Liver (tissue), 9 donors: ENCODE measurements around the gene TRABD. TPM values are rescaled to one million over a fixed set of nuclear protein-coding genes. Genes with fewer than 3 reads are reported as not detected.

ENCODE experiments used
- DNase-seq: peaks from one replicate; pipeline ENCODE4 v3.0.0-alpha.2; 2017; ENCODE audit warnings: low spot score
- H3K27ac ChIP-seq, 2 donors: one replicate each; pipeline ENCODE4 v1.7.0; 2013; ENCODE audit warnings: inconsistent platforms in 2 of 2, low read length in 2 of 2, control low read depth in 1 of 2, low read depth in 1 of 2, mild to moderate bottlenecking in 1 of 2
- H3K27me3 ChIP-seq, 4 donors: one replicate each; pipeline versions ENCODE4 v1.6.1 to v1.7.0; 2013; ENCODE audit warnings: low read length in 3 of 4, inconsistent platforms in 1 of 4, mild to moderate bottlenecking in 1 of 4, moderate library complexity in 1 of 4; ENCODE audit not compliant: control insufficient read depth in 4 of 4, insufficient read depth in 4 of 4
- H3K36me3 ChIP-seq, 4 donors: one replicate each; pipeline versions ENCODE4 v1.6.1 to v1.7.0; 2013; ENCODE audit warnings: low read length in 3 of 4, mild to moderate bottlenecking in 3 of 4, low read depth in 1 of 4, moderate library complexity in 1 of 4; ENCODE audit not compliant: control insufficient read depth in 4 of 4, insufficient read depth in 3 of 4
- H3K4me1 ChIP-seq, 4 donors: one replicate each; pipeline versions ENCODE4 v1.6.1 to v1.7.0; 2013; ENCODE audit warnings: low read length in 3 of 4, mild to moderate bottlenecking in 3 of 4, moderate library complexity in 1 of 4; ENCODE audit not compliant: control insufficient read depth in 4 of 4, insufficient read depth in 4 of 4
- H3K4me3 ChIP-seq, 3 donors: one replicate each; pipeline versions ENCODE4 v1.6.1 to v1.7.0; 2013; ENCODE audit warnings: low read length in 3 of 3, control low read depth in 1 of 3, low read depth in 1 of 3, mild to moderate bottlenecking in 1 of 3
- H3K9ac ChIP-seq, 2 donors: one replicate each; pipeline ENCODE4 v1.7.0; 2013; ENCODE audit warnings: low read length in 2 of 2, mild to moderate bottlenecking in 2 of 2, moderate library complexity in 2 of 2, control low read depth in 1 of 2, low read depth in 1 of 2
- H3K9me3 ChIP-seq, 4 donors: one replicate each; pipeline versions ENCODE4 v1.6.1 to v1.7.0; 2013; ENCODE audit warnings: low read length in 3 of 4; ENCODE audit not compliant: control insufficient read depth in 4 of 4
- ATF3 ChIP-seq: IDR thresholded peaks from 2 replicates; pipeline ENCODE4 v1.6.1; 2016; ENCODE audit warnings: antibody characterized with exemption
- FOXA1 ChIP-seq: IDR thresholded peaks from 2 replicates; pipeline ENCODE4 v1.6.1; 2016; ENCODE audit warnings: antibody characterized with exemption
- FOXA2 ChIP-seq: IDR thresholded peaks from 2 replicates; pipeline ENCODE4 v1.6.1; 2016; ENCODE audit warnings: antibody characterized with exemption
- GABPA ChIP-seq, 2 donors: IDR thresholded peaks in 1 of 2; conservative IDR thresholded peaks in 1 of 2; 2 replicates each; pipeline ENCODE4 v1.6.1; 2016; ENCODE audit warnings: antibody characterized with exemption in 2 of 2, mild to moderate bottlenecking in 1 of 2, moderate library complexity in 1 of 2
- HNF4G ChIP-seq: IDR thresholded peaks from 2 replicates; pipeline ENCODE4 v1.6.1; 2016; ENCODE audit warnings: antibody characterized with exemption
- MAX ChIP-seq: IDR thresholded peaks from 2 replicates; pipeline ENCODE4 v1.6.1; 2016; ENCODE audit warnings: antibody characterized with exemption
- REST ChIP-seq: IDR thresholded peaks from 2 replicates; pipeline ENCODE4 v1.6.1; 2016; ENCODE audit warnings: antibody characterized with exemption, mild to moderate bottlenecking
- SP1 ChIP-seq: IDR thresholded peaks from 2 replicates; pipeline ENCODE4 v1.6.1; 2018; ENCODE audit warnings: antibody characterized with exemption, mild to moderate bottlenecking
- TAF1 ChIP-seq: conservative IDR thresholded peaks from 2 replicates; pipeline ENCODE4 v1.6.1; 2016; ENCODE audit warnings: antibody characterized with exemption, mild to moderate bottlenecking
- WGBS: extraction: QIAGEN DNeasy Blood & Tissue Kit; methylation state at CpG from one replicate; pipeline ENCODE4 v1.1.7; 2013; 5-methylcytosine and 5-hydroxymethylcytosine counted together
- polyA plus RNA-seq, 2 donors: library from polyadenylated mRNA; stranded (reverse) in 1 of 2; unstranded in 1 of 2; fragments of 200-250 nt in 1 of 2; fragments of >200 nt in 1 of 2; fragmentation: Nextera tagmentation in 1 of 2; extraction: Ambion mirVana in 1 of 2; gene quantifications; one replicate each; pipeline versions ENCODE4 v1.2.1 to v1.2.3, GENCODE V29; 2013 to 2015
- total RNA-seq, 2 donors: library from RNA; depleted of rRNA; stranded (reverse); fragments of >200 nt; gene quantifications; one replicate each; pipeline ENCODE4 v1.2.3, GENCODE V29; 2014
- donor health status: healthy.
- donor health status: healthy.
- donor health status: healthy.
- donor health status: healthy.
- donor health status: healthy.

TRABD gene
- total and polyA plus RNA-seq, 4 donors: 10.5 to 29.7 (median 16.4) TPM

GRCh38 chr22:50197000-50197800 lies 11.5 kb downstream of the TRABD start (continued):
- TF ChIP-seq FOXA1 (no peak), FOXA2 (no peak), HNF4G (no peak), GABPA (IDR thresholded peaks at IDR 0.05 in 1 of 2, conservative IDR thresholded peaks at IDR 0.05 in 1 of 2) (no peak)

GRCh38 chr22:50197856-50198623 lies 12.3 kb downstream of the TRABD start:
- H3K9me3 ChIP-seq: no peaks in the 10 kb centered on the region
- H3K36me3 ChIP-seq: peaks cover 0 to 31% (median 1%) of the 10 kb centered on the region in 4 donors
- TF ChIP-seq REST (no peak), TAF1 (no peak), HNF4G (no peak), FOXA2 (no peak), ATF3 (no peak), SP1 (no peak), FOXA1 (no peak), MAX (no peak)
- no peaks in the 10 kb centered on the region for H3K27me3 ChIP-seq
- peaks cover 13 to 70% (median 51%) of the 10 kb centered on the region in 4 donors for H3K4me1 ChIP-seq
- H3K27ac ChIP-seq: no peak overlapping the region
- H3K4me3 ChIP-seq: no peak overlapping the region
- no peak overlapping the region for H3K9ac ChIP-seq
- no peak for DNase-seq
- WGBS: 96% methylated on average over 61 of the region's 61 CpGs

- H3K4me3 ChIP-seq: no peak overlapping the region
- WGBS: 92% methylated on average over 16 of the region's 16 CpGs
Observed at GRCh38 chr22:50198624-50199017, 12.9 kb downstream of the TRABD start.

More at GRCh38 chr22:50198624-50199017, 12.9 kb downstream of the TRABD start:
- DNase-seq: no peak
- Histone ChIP-seq H3K9me3 (no peaks in the 10 kb centered on the region), H3K36me3 (peaks cover 0 to 26% (median 1%) of the 10 kb centered on the region in 4 donors), H3K27me3 (no peaks in the 10 kb centered on the region), H3K9ac (no peak overlapping the region), H3K27ac (no peak overlapping the region), H3K4me1 (peaks cover 13 to 70% (median 52%) of the 10 kb centered on the region in 4 donors)
- TF ChIP-seq TAF1: no peak
- TF ChIP-seq ATF3: no peak
